GM19452 (cell line): ENCODE data around the gene ZCCHC2.
A peak's percentile ranks its signal among the peaks of the same experiment; 100 is the strongest.

Source experiments
- ATAC-seq: cut with Tn5 transposase; IDR thresholded peaks from one replicate; pipeline ENCODE4 v1.9.1; 2021; ENCODE audit not compliant: unreplicated experiment

ZCCHC2 gene

DNA sequence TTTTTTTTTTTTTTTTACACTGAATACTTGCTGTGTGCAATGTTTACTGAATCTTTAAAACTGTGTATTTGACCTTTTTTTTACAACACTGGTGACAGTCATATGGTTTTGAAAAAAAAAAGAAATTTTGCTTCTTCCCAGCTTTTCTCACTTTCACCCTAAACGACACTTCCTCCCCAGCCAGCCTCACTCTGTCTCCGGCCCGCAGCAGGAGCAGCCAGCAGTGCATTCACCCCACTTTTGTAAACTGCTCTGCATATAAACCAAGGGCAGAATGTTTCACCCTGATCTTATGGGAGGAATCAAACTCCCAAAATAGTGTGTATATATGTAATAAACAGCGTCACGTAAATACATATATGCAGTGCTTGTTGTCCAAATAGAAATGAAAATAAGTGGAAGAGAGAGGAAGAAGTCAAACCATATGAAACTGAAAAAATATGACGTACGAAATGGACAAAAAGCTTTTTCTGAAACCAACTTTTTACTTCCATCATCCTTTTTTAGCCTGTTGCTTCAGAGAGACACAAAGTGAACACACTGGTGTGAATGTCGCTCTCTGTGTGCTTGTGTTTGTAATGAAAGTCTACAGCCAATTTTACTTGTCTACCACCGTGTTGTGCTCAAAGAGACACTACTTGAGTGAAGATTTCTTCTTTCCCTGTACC, 54.2 kb downstream of the ZCCHC2 start:
- peak; percentile 67 for ATAC-seq

DNA sequence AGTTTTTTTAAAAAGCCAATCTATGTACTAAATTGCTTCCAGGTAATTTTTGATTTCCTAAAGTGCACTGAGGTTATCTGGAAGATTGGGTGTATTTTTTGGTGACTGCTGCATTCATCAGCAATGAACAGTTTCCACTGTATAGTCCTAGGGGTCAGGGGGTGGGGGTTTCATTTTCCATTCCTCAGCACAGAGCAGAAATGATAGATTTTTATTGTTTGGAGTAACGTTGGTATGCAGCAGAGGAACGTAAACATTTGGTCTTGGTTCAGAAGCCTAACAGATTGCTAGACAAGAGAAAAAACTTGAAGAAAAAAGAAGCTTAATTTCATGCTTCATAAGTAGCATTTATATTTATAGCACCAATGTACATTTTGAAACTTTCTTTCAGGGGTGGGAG, 54.9 kb downstream of the ZCCHC2 start:
- no peak for ATAC-seq

DNA sequence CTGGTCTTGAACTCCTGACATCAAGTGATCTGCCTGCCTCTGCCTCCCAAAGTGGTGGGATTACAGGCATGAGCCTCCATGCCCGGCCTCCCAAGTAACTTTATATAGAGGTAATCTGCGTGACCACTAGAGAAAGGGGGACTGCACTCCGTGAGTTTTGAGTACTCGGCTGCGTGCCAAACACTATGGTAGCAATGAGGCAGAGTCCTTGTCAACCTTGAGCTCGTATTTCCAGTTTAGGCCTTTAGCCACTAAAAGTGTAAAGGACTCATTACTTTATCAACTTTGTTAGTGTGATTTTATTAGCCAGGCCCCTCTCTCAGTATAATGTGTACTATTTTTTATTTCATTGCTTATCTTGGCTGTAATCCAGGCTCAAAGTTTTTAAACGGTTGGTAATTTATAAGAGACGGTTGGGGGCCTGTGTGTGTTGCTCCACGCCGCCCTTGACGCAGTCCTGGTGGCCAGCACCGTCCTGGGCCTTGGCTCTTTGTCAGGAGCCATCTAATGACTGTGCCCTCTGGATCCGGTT, 56.2 kb downstream of the ZCCHC2 start:
- no peak for ATAC-seq

DNA sequence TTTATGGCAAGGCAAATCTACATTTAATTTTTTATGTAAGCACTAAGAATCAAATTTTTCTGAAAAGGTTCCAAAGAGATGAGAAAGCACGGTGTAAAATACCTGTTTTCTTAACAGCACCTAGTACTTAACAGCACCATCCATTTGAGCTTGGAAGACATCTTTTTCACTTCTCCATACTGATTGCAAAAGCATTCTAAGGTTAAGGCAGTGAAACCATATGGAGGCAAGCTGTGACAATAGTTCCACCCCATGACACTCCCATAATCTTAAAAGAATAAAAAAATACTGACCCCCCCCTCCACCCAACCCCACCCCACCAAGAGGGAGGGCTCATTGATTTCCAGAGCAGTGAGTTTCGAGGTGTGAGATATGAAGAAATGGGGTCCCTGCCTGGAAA, 60.6 kb downstream of the ZCCHC2 start:
- ATAC-seq, result no peak

DNA sequence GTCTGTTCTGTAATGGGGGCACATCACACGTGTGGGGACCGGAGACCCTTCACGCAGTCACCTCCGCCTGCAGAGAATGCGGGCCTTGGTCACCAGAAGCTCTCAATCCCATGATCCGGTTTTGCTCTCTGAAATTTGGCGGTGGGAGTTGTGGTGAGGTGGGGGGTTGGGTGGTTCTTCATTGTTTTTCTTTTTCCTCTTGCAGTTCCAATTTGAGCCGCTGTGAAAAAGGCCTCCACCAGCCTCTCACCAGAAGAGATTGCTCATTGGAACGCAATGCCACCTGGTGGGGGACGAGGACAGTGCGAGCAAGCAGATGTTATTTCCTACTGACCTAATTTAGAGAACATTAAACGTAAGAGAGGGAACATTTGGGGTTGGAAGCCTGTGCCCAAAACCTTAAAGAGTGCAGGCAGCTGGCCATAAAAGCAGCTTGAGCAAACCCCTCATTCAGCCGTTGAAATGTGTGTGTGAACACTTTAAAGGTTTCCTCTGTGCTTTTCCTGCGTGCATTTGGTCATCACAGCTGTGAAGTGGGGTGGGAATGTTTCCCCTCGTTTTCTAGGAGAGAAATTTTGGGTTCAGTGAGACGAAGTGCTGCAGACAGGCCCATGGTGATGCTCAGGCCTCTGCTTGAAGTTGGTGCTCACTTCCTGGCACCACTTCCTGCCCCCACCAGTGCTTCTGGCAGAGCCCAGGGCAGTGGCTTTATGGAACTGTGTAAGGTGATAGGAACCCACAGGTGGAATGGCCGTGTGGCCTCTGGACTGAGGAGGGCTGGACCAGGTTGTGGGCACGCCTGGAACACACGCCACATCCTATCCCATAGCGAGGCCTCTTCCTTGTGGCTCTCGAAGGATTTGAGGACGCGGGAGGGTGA, 61.7 kb downstream of the ZCCHC2 start:
- ATAC-seq, result peak; percentile 68

DNA sequence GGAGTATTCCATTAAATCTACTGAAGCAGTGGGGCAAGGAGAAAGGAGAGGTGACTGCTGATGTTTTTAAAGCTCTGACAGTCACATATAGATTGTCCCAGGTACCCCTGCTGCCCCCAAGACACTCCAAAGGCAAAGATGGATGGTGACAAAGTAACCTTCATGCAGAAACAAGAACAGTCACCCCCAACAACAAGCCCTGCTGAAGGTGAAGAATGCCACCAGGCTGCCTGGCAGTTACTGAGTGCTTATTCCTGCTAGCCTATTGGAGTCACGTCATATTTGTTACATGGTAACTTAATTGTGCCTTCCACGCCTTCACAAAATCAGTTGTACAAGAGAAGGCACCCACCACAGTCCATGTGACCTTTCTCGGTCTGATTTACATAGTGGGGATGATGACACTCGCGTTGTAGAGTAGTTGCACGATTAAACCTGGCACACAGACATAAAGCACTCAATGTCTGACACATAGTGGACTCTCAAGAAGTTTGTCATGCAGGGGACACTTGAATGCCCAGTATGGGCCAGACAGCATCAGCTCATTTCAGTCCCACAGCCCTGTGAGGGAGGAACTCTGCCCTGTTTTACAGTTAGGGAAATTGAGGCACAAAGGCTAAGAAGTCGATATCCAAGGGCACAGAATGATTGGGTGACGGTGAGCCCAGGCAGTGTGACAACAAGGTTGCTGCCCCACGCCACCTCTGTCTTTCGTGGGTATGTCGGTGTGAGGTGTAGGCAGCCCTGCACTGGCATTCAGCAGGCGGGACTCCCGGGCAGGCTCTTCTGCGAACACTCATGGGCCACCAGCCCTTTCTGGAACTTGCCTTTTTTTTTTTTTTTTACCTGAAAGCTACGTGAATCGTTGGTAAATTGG, 62.7 kb downstream of the ZCCHC2 start:
- ATAC-seq, result peak; percentile 32

DNA sequence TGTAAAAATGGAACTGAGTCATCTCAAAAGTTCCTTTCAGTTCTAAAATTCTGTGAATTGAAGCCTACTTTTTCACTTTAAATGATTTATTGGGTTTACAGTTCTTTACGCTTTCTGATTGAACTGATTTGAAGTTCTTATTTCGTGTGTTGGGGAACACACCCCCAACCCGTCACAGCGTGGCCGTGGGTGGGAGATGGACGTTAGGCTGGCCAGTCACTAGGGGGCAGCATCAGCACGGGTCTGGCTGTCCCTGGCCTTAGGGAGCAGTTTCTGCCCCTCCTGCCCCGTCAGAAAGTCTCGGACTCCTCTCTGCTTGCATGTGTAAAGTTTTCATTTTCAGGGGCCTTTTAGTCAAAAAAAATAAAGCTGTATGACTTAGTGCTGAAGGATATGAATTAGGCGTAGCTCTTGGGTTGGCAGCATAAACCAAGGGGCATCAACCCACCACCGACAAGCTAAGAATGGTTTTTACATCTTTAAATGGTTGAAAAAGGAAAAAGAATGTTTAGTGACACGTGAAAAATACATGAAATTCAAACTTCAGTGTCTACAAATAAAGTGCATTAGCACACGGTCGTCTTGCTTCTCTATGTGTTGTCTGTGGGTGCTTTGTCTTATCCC, 63.4 kb downstream of the ZCCHC2 start:
- ATAC-seq, result peak; percentile 76

DNA sequence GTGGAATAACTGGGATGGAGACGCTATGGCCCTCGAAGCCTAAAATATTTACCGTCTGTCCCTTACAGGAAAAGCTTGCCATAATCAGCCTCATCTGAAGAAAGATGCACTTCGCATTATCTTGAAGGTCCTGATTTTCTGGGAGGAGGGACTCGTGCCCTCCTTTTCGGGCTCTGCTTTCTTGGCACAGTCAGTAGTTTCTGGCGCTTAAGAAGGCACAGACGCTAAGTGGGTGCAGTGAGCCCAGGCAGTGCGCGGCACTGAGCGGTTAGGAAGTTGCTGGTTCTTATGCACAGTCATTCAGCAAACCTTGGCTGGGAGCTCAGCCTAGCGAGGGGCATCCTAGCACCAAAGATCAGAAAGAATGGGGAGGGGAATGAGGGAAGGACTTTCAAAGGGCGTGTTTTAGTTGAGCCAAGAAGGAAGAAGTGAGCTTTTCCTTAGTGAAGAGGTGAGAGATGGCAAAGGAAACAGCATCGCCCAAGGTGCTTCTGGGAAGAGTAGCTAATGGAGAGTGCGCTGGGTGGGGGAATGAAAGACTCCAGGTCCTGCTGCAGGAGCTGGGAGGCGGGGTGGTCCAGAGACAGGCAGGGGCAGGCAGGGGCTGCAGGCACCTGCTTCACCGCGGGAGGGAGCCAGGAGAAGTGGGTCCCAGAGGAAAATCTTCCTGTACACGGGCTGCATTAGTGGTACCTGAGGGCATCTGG, 64.1 kb downstream of the ZCCHC2 start:
- no peak for ATAC-seq

DNA sequence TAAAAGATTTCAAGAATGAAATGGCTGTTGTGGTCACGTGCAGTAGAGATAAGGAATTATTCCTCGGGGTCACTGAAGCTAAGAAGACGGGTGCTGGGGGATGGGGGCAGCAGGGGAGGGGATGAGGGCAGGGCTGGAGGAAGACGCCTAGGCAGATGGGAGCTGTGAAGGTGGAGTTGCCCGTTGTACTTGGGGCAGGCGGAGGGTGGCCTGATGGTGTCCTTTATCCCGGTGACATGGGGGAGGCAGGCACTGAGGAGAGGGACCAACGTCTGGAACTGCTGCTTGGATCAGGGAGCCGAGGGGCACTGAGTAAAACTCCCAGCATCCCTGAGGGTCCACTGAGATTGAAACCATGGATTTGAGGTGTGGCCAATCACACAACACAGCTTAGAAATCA, 64.9 kb downstream of the ZCCHC2 start:
- ATAC-seq, result no peak

DNA sequence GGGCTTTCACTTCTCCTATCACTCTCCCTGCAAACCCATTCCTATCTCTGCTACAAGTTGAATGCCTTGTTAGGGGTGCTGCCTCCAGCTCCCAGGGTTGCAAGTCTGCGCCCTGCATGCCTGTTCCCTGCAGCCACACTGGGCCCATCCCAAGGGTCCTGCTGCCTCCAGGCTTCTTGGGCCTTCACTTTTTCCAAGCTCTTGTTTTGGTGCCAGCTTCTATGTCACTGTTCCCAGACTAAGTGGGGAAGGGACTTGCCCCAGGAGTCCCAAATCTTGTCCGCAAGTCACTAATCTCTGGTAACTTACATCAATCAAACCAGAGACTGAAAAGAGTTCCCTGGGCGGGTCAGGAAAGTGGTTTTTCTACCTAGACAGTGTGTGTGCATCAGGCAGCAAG, 65.4 kb downstream of the ZCCHC2 start:
- no peak for ATAC-seq

DNA sequence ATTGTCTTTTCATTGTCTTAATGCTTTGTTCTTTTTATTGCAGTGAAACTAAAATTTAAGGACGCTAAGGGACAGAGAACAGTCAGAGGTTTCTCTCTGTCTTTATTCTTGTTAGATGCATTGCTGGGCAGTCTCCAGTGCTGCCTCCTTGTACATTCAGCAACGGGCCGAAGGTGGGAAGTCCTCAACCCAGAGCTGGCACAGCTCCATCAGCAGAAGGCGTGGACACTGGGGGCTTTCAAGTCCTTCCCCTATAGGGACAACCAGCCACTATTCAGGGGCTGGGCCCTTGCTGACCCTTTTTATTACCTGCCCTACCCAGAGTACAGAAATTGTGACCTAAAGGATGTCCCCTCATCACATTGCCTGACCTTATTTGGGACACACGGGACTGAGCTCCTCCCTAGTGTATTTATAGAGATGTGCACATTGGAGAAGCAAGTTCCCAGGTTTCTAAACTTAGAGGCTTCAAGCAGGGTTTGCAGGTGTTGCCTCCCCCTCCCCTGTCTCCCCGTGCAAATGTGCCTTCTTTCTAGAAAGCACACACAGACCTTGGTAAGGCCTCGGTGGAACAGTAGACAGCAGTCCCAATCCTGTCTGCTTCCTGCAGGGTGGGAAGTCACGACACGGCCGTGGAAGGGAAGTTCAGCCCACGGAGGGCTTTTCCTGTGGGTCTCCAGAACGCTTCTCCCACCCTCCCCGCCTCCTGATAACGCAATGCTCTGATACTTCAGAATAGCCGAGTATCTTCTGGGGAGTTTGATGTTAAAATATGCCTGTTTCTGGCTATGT, 68.2 kb downstream of the ZCCHC2 start:
- ATAC-seq, result no peak

DNA sequence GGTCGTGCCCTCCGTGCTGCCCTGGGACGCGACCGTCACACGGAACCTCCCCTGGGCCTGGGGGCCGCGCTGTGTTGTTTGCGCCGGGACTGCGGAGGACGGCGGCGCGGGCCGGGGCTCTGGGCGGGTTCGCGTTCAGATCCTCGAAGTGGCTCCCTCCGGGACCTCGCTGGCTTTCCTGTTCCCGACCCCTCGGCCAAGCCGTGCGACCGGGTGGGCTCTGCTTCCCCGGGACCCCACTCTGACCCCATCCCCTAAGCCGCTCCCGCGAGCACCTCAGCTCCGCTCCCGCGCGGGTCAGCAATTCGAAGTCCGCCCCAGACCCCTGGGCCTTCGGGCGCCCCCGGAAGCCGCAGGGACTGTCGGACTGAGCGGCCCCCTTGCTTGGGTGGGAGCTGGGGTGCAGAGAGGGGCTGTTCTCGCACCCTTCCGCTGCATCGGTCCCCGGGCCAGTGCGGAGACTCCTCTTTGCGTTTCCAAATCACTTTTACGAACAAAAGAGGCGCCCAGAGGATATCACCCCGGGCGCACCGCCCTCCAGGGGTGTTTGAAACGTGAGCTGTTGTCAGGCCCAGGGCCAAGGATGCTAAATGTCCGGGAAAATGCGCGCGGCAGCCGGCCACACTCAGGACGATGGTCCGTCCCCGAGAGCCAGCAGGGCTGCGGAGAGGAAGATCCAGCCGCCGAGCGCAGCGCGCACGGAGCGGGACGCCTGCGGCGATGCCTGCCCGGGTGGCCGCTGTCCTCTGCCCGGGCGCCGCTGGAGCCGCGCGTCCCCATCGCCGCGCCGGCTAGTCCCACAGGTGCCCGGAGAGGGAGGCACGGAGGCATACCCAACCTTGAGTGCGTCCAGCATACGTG, 73.5 kb downstream of the ZCCHC2 start:
- ATAC-seq, result no peak

DNA sequence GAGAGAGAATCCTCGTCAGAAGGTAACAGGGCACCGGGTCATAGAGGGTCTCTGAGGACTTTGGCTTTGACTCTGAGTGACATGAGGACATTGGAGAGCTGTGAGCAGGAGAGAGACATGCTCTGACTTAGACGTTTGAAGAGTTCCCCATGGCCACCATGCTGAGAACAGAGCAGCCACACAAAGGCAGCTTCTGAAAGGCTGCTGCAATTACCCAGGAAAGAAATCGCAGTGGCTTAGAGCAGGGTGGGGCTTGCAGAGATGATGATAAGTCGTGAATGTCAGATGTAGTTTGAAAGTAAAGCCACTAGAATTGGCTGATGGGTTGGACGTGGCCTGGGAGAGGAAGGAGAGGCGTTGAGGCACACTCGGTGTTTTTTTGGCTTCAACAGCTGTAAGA, 79.0 kb downstream of the ZCCHC2 start:
- ATAC-seq, result no peak

DNA sequence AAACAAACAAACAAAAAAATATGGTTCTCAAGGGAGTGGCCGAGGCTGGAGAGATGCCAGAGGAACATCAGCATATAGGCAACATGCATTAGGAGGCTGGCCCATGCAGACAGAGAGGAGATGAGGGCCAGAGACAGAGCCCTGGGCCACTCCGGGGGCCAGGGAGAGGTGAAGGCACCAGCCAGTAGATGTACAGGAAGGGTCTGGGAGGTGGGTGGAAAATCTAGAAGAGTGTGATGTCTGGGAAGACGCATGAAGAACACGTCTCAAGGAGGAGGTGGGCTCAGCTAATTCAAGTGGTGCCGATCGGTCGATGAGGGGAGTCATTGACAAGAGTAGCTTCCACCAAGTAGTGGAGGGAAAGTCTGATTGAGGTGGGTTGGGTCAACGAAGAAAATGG, 79.9 kb downstream of the ZCCHC2 start:
- ATAC-seq, result no peak

DNA sequence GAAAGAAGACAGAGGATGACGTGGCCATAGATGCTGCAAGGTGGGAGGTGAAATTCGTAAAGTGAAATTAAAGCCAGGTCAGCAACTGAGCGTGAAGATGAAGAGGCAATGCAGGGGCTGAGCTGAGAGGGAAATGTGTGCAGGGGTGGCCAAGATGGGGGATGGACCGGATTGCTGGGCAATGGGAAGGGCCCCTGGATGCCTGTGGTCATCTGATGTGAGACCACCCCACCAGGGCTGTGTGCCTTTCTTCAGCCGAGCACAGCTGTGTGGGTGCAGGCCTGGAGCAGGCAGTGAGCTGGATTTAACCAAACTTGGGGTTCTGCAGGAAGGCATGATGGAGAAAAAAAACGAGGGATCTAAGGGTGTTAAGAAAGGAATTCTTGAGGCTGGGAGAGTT, 80.4 kb downstream of the ZCCHC2 start:
- ATAC-seq, result no peak

DNA sequence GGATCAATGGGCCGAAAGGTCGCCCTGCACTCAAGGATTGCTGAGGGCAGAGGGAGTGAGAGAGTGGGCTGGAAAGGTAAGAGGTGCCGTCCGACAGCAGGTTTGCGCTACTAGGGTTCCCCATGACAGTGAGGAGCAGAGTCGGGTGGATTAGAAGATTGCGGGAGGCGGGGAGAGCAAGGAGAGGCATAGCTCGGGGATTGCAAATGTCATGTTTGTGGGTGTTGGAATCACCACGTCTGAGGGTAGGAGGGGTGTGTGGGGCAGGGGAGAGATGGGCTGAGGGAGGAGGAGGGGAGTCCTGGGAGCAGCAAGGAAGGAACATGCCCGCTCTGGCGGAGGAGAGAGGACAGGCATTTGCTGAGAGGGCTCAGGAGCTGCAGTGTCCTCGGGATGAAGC, 81.2 kb downstream of the ZCCHC2 start:
- ATAC-seq, result no peak

DNA sequence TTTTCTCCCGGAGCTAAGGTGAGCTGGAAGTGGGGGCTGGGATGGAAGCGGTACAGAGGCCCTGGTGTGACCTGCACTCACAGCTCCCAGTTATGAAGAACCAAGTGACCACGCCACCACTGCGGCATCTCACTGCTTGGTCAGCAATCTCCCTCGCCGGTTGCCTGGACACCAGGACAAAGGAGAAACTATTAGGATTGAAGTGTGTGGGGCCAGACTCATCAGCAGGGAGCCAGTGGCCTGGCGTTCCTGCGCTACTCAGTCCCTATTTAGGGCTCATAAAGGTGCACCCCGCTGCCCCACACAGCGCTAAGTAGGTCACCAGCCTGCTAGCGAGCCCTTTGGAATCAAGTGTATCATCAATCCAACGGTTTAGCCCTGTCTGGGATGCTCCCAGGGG, 82.9 kb downstream of the ZCCHC2 start:
- ATAC-seq, result no peak

DNA sequence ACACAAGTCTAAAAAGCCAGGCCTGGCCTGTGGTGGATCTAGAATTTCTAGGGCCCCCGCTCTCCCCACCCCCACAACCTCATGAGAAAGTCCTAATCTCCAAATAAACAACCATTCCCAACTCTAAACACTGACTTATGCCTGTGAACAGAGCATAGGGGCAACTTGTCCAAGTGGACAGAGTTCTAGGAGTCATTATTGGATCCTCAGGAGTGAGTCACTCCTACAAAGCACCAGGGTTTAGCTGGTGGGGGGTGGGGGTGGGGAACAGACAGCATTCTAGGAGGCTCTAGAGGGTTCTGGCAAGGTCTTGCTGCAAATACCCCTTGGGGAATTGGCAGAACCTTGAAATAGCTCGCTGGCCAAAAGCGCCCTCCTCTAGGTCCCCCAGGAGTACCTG, 83.3 kb downstream of the ZCCHC2 start:
- no peak for ATAC-seq

DNA sequence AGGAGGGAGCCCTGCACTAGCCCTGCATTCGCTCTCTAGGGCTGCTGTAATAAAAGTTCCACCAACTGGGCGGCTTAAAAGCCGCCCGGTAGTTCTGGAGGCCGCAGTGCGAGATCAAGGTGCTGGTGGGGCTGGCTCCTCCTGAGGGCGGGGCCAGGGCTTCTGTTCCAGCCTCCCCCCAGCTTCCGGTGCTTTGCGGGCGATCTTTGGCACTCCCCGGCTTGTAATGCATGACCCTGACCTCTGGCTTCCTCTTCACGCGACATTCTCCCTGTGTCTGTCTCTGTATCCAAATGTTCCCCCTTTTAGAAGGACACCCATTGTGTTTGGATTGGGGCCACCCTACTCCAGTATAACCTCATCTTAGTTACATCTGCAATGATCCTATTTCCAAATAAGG, 84.5 kb downstream of the ZCCHC2 start:
- ATAC-seq, result no peak
